ENCODE measurements around the gene TNNT2.

TNNT2 gene

GRCh38 chr1:201329801-201330200 lies 47.7 kb downstream of the TNNT2 start:
- DNase-seq (ENCODE audit: insufficient read length, low spot score) (no peak), FAIRE-seq (no peak)
- no peak for TF ChIP-seq CTCF (IDR thresholded peaks at IDR 0.05; ENCODE audit: insufficient read depth, missing control alignments)

- DNase-seq (ENCODE audit: insufficient read length, low spot score) (no peak), FAIRE-seq (no peak)
- no peak for TF ChIP-seq CTCF (IDR thresholded peaks at IDR 0.05; ENCODE audit: insufficient read depth, missing control alignments)
These were observed 48.2 kb downstream of the TNNT2 start for GRCh38 chr1:201329286-201329685.

GRCh38 chr1:201328576-201328975 lies 48.9 kb downstream of the TNNT2 start:
- DNase-seq (ENCODE audit: insufficient read length, low spot score) (no peak), FAIRE-seq (no peak)
- TF ChIP-seq CTCF (IDR thresholded peaks at IDR 0.05; ENCODE audit: insufficient read depth, missing control alignments), result no peak

GRCh38 chr1:201327687-201328240 lies 49.7 kb downstream of the TNNT2 start:
- no peak for TF ChIP-seq CTCF (IDR thresholded peaks at IDR 0.05; ENCODE audit: insufficient read depth, missing control alignments)
- DNase-seq (ENCODE audit: insufficient read length, low spot score) (no peak), FAIRE-seq (no peak)

- no peak for FAIRE-seq
- no peak for TF ChIP-seq CTCF (IDR thresholded peaks at IDR 0.05; ENCODE audit: insufficient read depth, missing control alignments)
- no peak for DNase-seq (ENCODE audit: insufficient read length, low spot score)
These were observed 50.8 kb downstream of the TNNT2 start for GRCh38 chr1:201326710-201327109.

GRCh38 chr1:201325678-201326060 lies 51.8 kb downstream of the TNNT2 start:
- no peak for TF ChIP-seq CTCF (IDR thresholded peaks at IDR 0.05; ENCODE audit: insufficient read depth, missing control alignments)
- DNase-seq (ENCODE audit: insufficient read length, low spot score) (no peak), FAIRE-seq (no peak)

GRCh38 chr1:201324821-201325677 lies 52.4 kb downstream of the TNNT2 start:
- FAIRE-seq, result no peak
- no peak for DNase-seq (ENCODE audit: insufficient read length, low spot score)

More at GRCh38 chr1:201324821-201325677, 52.4 kb downstream of the TNNT2 start:
- TF ChIP-seq CTCF (IDR thresholded peaks at IDR 0.05; ENCODE audit: insufficient read depth, missing control alignments), result no peak
